GM19372 (cell line): ENCODE results near the gene RAB39B.
A peak's percentile ranks its signal among the peaks of the same experiment; 100 is the strongest.

ENCODE experiments used
- ATAC-seq: cut with Tn5 transposase; IDR thresholded peaks from one replicate; pipeline ENCODE4 v1.9.1; 2021; ENCODE audit warnings: mild to moderate bottlenecking, low read depth, moderate library complexity; ENCODE audit not compliant: unreplicated experiment

The RAB39B gene

DNA sequence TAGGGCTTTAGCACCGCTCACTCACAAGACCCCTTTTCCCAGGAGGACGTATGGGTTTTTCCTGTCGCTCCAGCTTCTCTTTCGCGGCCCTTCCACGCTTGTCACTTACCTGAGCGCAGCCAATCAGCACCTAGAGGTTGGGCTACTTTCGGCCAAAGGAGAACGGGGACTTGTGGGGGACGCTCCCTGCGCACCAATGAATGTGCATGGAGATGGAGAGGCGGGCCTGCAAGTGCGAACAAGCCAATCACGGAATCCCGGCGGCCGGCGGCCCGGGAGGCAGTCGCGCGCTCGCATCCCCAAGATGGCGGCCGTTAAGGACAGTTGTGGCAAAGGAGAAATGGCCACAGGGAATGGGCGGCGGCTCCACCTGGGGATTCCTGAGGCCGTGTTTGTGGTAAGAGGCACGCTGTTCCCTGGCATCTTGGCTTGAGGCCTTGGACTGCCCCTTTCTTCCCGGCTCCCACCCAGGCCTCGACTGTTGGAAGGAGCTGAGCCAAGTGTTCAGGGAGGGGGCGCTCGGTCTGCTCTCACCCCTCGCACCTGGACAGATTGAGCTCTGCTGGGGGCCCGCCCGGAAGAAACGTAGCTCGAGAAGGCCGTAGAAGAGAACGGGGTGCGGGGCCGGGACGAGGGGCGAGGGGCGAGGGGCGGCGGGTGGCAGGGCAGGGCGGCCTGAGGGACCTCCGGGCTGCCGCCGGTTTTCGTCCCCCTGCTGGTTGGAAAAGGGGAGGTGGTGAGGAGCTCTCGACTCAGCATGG is 47.9 kb downstream of the RAB39B start, which contains the start of gene VBP1:
Gene VBP1 (plus strand): TSS at position 282 of the 761 bp plus-strand sequence. CDS start 23 bp downstream, at position 305.
- ATAC-seq = peak; percentile 98

DNA sequence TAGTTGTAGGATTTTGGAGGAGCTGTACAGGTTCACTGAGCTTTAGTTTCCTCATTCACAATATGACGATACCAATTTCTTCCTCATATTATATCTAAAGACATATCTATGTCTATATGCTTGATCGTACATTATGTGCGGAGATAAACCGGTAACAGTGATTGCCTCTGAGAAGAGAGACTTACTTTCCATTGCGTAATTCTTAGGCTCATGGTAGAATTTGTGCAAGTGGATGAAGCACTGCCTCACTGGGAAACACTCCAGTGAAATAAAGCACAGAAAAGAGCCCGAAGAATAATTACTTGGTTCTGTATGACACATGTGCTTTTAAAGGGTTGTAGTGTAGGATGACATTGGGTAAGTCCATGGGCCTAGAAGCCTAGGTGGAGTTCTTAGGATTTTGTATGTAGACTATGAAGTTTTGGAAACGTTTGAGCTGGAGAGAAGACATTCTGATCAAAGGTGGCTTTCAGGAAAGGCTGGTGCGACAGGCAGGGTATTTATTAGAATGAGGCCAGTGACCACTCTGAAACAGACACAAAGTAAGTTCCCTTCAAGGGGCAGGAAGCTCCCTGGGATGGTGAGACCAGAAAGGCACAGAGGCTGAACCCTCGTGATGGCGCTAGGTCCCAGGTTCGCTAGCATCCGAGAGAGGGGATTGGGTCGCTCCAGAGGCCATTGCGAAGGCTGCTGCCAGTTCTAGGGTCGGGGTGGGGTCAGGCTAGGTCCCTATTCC is 48.7 kb downstream of the RAB39B start:
- peak; percentile 35 for ATAC-seq

DNA sequence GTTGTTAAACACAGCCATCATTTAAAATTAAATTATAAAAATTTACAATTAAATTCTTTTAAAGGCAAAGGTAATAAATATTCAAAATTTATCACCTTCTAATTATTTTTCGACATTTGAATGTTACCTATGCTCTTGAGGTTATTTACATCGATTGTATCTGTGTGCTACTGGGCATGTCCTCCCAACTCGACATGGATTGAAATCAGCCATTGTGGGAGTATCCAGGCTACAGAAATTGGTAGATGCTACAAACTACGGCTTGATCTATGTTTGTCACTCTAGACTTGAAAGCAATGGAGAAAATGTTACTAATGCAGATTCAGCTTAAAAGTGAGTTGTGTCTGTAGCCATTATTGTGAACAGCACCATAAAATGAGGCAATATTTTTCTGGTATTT is 50.6 kb downstream of the RAB39B start:
- no peak for ATAC-seq

DNA sequence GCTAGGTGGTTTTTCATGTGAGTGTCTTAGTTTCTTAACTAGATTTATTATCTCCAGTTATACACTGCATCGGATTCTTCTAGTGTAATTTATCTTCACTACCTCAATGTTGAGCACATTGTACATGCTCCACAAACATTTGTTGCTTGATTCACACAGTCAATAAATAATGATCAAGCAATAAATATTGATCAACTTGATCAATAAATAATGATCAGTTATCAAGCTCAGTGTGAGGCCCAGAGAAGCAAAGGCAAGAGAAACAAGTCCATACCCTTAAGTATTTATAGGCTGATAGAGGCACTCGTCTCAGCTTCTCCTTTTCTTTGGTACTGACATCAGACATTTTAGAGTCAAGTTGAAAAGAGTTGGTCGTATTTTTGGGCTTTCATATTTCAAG is 53.1 kb downstream of the RAB39B start:
- ATAC-seq = no peak
